Activated T-helper 1 cell treated with anti-CD3 and anti-CD28 coated beads, Interleukin-2, amount 50 U/mL, for 16 hours (primary cell): ENCODE results near the gene CAMK1D.
"Not testable (repeated sequence)": the region's sequence is repeated elsewhere in the genome, so short reads cannot be mapped to it uniquely, and the experiment has no call there.

Experiments
- DNase-seq, 2 donors: peaks; one replicate each; pipeline ENCODE4 v3.0.0-alpha.2; 2020; ENCODE audit warnings: low read depth in 1 of 2, low spot score in 1 of 2

CAMK1D gene

GRCh38 chr10:12712293-12712983 is 363.1 kb downstream of the CAMK1D start:
- no peak for DNase-seq

- not testable (repeated sequence) for DNase-seq
Observed at GRCh38 chr10:12712984-12713316, 363.6 kb downstream of the CAMK1D start.

GRCh38 chr10:12716042-12716441 is 366.7 kb downstream of the CAMK1D start:
- no peak for DNase-seq

- DNase-seq, result no peak
Observed at GRCh38 chr10:12717981-12718707, 368.8 kb downstream of the CAMK1D start.

GRCh38 chr10:12719365-12719764 is 370.0 kb downstream of the CAMK1D start:
- no peak for DNase-seq

- no peak for DNase-seq
Observed at GRCh38 chr10:12720217-12720981, 371.1 kb downstream of the CAMK1D start.

- DNase-seq, result no peak
Observed at GRCh38 chr10:12721334-12721733, 372.0 kb downstream of the CAMK1D start.

- DNase-seq, result no peak
Observed at GRCh38 chr10:12723220-12723619, 373.9 kb downstream of the CAMK1D start.

GRCh38 chr10:12724807-12725579 is 375.6 kb downstream of the CAMK1D start:
- DNase-seq, result no peak

GRCh38 chr10:12725580-12725888 is 376.2 kb downstream of the CAMK1D start:
- DNase-seq, result not testable (repeated sequence)

- no peak for DNase-seq
Observed at GRCh38 chr10:12726971-12727831, 377.9 kb downstream of the CAMK1D start.

- no peak for DNase-seq
Observed at GRCh38 chr10:12727832-12728215, 378.5 kb downstream of the CAMK1D start.

GRCh38 chr10:12728494-12728893 is 379.1 kb downstream of the CAMK1D start:
- DNase-seq, result no peak

GRCh38 chr10:12729885-12730284 is 380.5 kb downstream of the CAMK1D start:
- no peak for DNase-seq

- DNase-seq, result no peak
Observed at GRCh38 chr10:12730809-12731519, 381.6 kb downstream of the CAMK1D start.

GRCh38 chr10:12733271-12733670 is 383.9 kb downstream of the CAMK1D start:
- no peak for DNase-seq

- no peak for DNase-seq
Observed at GRCh38 chr10:12735843-12736462, 386.6 kb downstream of the CAMK1D start.

- DNase-seq, result no peak
Observed at GRCh38 chr10:12740813-12741212, 391.5 kb downstream of the CAMK1D start.

GRCh38 chr10:12741360-12741804 is 392.0 kb downstream of the CAMK1D start:
- DNase-seq, result no peak
